ENCODE measurements around the gene SLC6A18.

DNA sequence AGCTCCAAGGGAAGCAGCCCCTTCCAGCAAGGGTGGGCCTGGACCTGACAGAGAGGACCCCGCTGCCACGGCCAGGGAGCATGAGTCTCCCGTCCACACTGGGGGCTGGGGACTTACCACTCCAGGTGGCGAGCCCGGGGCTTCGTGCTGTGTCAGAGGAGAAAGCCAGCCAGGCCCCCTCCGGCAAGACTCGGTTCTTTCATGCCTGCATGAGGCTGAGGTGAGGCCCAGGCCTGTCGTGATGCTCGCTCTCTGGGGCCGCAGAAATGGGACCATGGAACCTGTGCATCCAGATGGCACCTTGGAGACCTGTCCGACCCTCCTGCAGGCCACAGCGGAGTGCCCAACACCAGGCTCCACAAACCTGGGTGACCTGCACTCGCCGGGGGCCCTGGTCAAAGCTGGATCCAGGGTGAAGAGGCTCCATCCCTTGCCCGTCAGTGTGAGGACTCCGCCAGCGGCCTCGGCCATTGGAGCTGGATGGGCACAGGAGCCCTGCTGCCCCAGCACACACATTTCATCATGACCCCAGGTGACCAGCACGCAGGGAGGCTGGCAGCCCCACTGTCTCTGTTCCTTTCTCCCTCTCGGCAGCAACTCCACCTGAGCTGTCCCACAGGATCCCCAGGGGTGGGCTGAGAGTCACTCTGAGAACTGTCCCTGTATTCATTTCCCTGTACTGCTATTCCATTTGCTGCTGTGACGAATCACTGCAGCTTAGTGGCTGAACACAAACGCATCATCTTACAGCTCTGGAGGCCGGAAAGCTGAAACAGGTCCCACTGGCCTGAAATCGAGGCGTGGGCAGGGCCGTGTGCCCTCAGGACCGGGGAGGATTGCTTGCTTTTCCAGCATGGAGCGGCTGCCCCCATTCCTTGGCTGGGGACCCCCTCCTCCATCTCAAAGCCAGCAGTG, 24.4 kb downstream of the SLC6A18 start:
- TF ChIP-seq, protein P1, sequence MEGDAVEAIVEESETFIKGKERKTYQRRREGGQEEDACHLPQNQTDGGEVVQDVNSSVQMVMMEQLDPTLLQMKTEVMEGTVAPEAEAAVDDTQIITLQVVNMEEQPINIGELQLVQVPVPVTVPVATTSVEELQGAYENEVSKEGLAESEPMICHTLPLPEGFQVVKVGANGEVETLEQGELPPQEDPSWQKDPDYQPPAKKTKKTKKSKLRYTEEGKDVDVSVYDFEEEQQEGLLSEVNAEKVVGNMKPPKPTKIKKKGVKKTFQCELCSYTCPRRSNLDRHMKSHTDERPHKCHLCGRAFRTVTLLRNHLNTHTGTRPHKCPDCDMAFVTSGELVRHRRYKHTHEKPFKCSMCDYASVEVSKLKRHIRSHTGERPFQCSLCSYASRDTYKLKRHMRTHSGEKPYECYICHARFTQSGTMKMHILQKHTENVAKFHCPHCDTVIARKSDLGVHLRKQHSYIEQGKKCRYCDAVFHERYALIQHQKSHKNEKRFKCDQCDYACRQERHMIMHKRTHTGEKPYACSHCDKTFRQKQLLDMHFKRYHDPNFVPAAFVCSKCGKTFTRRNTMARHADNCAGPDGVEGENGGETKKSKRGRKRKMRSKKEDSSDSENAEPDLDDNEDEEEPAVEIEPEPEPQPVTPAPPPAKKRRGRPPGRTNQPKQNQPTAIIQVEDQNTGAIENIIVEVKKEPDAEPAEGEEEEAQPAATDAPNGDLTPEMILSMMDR (conservative IDR thresholded peaks at IDR 0.05; ENCODE audit: low read depth, low read length): no peak
- no peak for TF ChIP-seq POLR2A (IDR thresholded peaks at IDR 0.05; ENCODE audit: low read depth, low read length)
- TF ChIP-seq BHLHE40 (IDR thresholded peaks at IDR 0.05; ENCODE audit: low read depth, low read length): no peak
- no peak for TF ChIP-seq MXI1 (IDR thresholded peaks at IDR 0.05; ENCODE audit: borderline replicate concordance, low read depth, low read length)
- TF ChIP-seq MAFK (IDR thresholded peaks at IDR 0.05; ENCODE audit: low read depth, low read length): no peak
- TF ChIP-seq RFX5 (IDR thresholded peaks at IDR 0.05; ENCODE audit: low read depth, low read length): no peak
